GM12865 (cell line): Measurements from ENCODE around the gene FADS3.

Source experiments
- DNase-seq: peaks from one replicate; pipeline ENCODE4 v3.0.0; 2010; ENCODE audit warnings: low read depth
- H3K4me3 ChIP-seq: 2 replicates; pipeline ENCODE4 v1.5.1; 2011; ENCODE audit warnings: mild to moderate bottlenecking, low read depth, low read length, control low read depth
- TF ChIP-seq, protein P1 (sequence below): IDR thresholded peaks from 2 replicates; pipeline ENCODE4 v1.5.1; 2011; ENCODE audit warnings: low read length, control low read depth, low read depth, inconsistent platforms; ENCODE audit not compliant: insufficient read depth; ENCODE audit errors: missing control alignments

The FADS3 gene

DNA sequence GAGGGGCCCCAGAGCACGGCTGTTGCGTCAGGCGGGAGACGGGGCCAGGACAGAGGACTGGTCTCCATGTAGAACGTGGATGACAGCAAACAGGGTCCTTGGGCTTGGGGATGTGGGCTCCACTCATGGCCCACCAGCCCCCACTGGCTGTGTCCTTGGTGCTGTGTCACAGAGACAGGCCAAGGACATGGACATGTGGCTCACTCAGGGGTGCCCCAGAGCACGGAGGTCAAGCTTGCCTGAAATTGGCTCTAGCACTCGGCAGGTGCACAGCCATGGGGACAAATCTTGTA, 48.9 kb downstream of the FADS3 start:
- no peak for DNase-seq
- TF ChIP-seq, protein P1, sequence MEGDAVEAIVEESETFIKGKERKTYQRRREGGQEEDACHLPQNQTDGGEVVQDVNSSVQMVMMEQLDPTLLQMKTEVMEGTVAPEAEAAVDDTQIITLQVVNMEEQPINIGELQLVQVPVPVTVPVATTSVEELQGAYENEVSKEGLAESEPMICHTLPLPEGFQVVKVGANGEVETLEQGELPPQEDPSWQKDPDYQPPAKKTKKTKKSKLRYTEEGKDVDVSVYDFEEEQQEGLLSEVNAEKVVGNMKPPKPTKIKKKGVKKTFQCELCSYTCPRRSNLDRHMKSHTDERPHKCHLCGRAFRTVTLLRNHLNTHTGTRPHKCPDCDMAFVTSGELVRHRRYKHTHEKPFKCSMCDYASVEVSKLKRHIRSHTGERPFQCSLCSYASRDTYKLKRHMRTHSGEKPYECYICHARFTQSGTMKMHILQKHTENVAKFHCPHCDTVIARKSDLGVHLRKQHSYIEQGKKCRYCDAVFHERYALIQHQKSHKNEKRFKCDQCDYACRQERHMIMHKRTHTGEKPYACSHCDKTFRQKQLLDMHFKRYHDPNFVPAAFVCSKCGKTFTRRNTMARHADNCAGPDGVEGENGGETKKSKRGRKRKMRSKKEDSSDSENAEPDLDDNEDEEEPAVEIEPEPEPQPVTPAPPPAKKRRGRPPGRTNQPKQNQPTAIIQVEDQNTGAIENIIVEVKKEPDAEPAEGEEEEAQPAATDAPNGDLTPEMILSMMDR: no peak
- H3K4me3 ChIP-seq: no peak overlapping the region

DNA sequence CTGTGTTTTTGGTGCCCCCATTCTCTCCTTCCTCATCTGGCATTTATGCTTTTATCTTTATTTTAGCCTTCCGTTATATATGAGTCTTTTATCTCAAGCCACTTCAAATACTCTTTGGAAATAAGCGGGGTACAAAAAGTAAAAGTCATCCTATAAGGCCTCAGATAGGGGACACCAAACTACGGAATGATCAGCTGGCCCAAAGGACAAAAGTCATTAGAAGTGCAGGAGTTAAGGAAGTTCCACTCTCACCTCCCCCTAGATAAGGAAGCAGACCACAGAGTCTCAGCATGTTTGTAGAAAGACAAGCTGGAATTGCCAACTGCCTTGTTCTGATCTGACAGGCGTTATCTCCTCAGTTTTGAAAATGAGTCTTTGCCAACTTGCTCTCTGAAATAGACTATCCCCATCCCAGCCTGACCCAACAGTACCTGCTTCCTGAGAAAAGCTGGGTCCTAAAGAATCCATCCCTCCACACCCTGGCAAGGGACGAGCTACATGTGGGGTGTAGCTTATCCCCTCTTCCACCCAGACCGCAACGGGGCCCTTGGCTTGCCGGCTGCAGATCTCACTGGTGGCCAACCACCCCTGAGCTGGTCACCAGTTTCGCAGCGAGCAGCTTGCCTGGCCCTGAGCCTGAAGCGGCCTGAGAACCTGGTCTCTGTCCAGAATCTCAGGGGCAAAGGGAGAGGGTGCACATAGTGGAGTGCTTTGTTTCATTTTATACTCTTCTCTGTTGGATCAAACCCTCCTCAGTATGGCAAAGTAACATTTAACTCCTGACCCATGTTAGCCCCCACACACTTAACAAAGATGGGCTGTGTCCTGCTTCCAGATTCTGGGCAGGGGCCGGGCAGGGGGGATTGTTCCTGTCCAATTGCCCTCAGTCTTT, 49.5 kb downstream of the FADS3 start:
- H3K4me3 ChIP-seq: no peak overlapping the region
- TF ChIP-seq, protein P1: no peak
- no peak for DNase-seq

- DNase-seq: no peak
Measured at GRCh38 chr11:61840371-61840770, 51.0 kb downstream of the FADS3 start.

GRCh38 chr11:61839742-61840141, 51.6 kb downstream of the FADS3 start:
- no peak overlapping the region for H3K4me3 ChIP-seq
- DNase-seq: no peak
- TF ChIP-seq, protein P1: no peak

More at GRCh38 chr11:61840371-61840770, 51.0 kb downstream of the FADS3 start:
- H3K4me3 ChIP-seq: no peak overlapping the region
- TF ChIP-seq, protein P1: no peak

DNA sequence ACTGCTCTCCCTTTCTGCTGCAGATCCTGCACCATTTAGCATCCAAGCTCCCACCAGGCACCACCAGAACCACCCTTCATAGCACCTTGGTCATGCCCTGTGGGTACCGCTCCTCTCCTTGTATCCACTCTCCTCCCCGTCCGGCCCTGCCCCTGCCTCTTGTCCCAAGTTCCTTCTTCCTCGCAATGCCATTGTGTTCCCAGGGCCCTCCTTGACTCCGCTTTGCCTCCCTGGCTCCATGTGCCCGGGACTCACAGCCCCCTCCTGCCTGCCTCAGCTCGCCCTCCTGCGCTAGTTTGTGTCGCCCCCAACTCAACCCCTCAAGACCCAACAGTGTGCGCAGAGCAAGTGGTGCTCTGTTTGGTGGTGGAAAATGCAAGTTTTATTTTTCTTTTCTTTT, 52.4 kb downstream of the FADS3 start:
- TF ChIP-seq, protein P1: no peak
- no peak overlapping the region for H3K4me3 ChIP-seq
- no peak for DNase-seq

- TF ChIP-seq, protein P1: no peak
- no peak overlapping the region for H3K4me3 ChIP-seq
- no peak for DNase-seq
Measured at GRCh38 chr11:61838501-61838900, 52.8 kb downstream of the FADS3 start.
